Endothelial cell of umbilical vein (primary cell): ENCODE measurements around the gene ZNF326.

Experiments used
- EZH2 ChIP-seq: IDR thresholded peaks from 2 replicates; pipeline ENCODE4 v1.6.1; 2012; ENCODE audit warnings: borderline replicate concordance, low read depth, mild to moderate bottlenecking, moderate library complexity, low read length, inconsistent platforms; ENCODE audit not compliant: severe bottlenecking
- JUN ChIP-seq: IDR thresholded peaks from 2 replicates; pipeline ENCODE4 v1.6.1; 2011; ENCODE audit warnings: borderline replicate concordance, low read depth; ENCODE audit not compliant: insufficient read length, insufficient read depth
- POLR2A ChIP-seq: IDR thresholded peaks from 2 replicates; pipeline ENCODE4 v1.6.1; 2012; ENCODE audit warnings: low read depth, mild to moderate bottlenecking, control low read depth, low read length
- POLR2AphosphoS5 ChIP-seq: IDR thresholded peaks from 2 replicates; pipeline ENCODE4 v1.6.1; 2012; ENCODE audit warnings: low read depth, mild to moderate bottlenecking, control low read depth, low read length, moderate library complexity; ENCODE audit not compliant: insufficient read depth
- TF ChIP-seq, protein P1 (sequence below), 2 donors: IDR thresholded peaks; 1 replicate in 1 of 2; 2 replicates in 1 of 2; pipeline ENCODE4 v1.5.1; 2011; ENCODE audit warnings: low read length in 2 of 2, mild to moderate bottlenecking in 2 of 2, moderate library complexity in 2 of 2, control low read depth in 1 of 2, inconsistent platforms in 1 of 2, low read depth in 1 of 2; ENCODE audit not compliant: insufficient read depth in 1 of 2; ENCODE audit errors: extremely low read depth in 1 of 2

- TF ChIP-seq POLR2A (no peak), EZH2 (no peak), JUN (no peak), POLR2AphosphoS5 (no peak)
- TF ChIP-seq, protein P1, sequence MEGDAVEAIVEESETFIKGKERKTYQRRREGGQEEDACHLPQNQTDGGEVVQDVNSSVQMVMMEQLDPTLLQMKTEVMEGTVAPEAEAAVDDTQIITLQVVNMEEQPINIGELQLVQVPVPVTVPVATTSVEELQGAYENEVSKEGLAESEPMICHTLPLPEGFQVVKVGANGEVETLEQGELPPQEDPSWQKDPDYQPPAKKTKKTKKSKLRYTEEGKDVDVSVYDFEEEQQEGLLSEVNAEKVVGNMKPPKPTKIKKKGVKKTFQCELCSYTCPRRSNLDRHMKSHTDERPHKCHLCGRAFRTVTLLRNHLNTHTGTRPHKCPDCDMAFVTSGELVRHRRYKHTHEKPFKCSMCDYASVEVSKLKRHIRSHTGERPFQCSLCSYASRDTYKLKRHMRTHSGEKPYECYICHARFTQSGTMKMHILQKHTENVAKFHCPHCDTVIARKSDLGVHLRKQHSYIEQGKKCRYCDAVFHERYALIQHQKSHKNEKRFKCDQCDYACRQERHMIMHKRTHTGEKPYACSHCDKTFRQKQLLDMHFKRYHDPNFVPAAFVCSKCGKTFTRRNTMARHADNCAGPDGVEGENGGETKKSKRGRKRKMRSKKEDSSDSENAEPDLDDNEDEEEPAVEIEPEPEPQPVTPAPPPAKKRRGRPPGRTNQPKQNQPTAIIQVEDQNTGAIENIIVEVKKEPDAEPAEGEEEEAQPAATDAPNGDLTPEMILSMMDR (IDR thresholded peaks at IDR 0.05; ENCODE audit: extremely low read depth in 1 of 2, insufficient read depth in 1 of 2, low read depth in 1 of 2, low read length in 2 of 2): no peak
Observed at GRCh38 chr1:89973471-89974127, 21.3 kb upstream of the ZNF326 start.
